Measurements from ENCODE around the gene NPAS4.

Gene NPAS4

GRCh38 chr11:66465373-66466224, 44.8 kb downstream of the NPAS4 start:
- Histone ChIP-seq H3K4me3 (ENCODE audit: insufficient read depth in 1 of 2, low read depth in 1 of 2, low read length in 2 of 2) (peak overlapping the region; percentile 62 to 89), H3K79me1 (replicated peaks; ENCODE audit: low read length, poor library complexity, severe bottlenecking) (peaks cover 6% of the 10 kb centered on the region), H2BK120ac (ENCODE audit: low read depth, low read length) (no peak overlapping the region), H3K4me1 (ENCODE audit: control insufficient read depth, insufficient read depth, low read depth, low read length) (peaks cover 14% of the 10 kb centered on the region), H3K36me3 (ENCODE audit: control insufficient read depth in 1 of 2, insufficient read depth in 2 of 2, low read depth in 1 of 2, low read length in 2 of 2) (peaks cover 0 to 6% of the 10 kb centered on the region in 2 experiments), H3K23ac (ENCODE audit: low read length in 2 of 2) (peak overlapping the region in 1 of 2 experiments; percentile 34), H2BK15ac (ENCODE audit: low read depth, poor library complexity, severe bottlenecking) (no peak overlapping the region), H3K4me2 (ENCODE audit: low read length, poor library complexity, severe bottlenecking) (peak overlapping the region; percentile 81), H2AK5ac (ENCODE audit: low read length, severe bottlenecking) (no peak overlapping the region), H3K4ac (ENCODE audit: low read depth in 1 of 2, low read length in 2 of 2) (no peak overlapping the region), H3K27me3 (ENCODE audit: control insufficient read depth in 1 of 2, insufficient read depth in 1 of 2, low read length in 2 of 2) (no peaks in the 10 kb centered on the region), H4K8ac (ENCODE audit: low read length) (no peak overlapping the region), H3K9me3 (ENCODE audit: control insufficient read depth, low read length) (no peaks in the 10 kb centered on the region), H2BK5ac (ENCODE audit: low read depth, low read length, poor library complexity, severe bottlenecking) (no peak overlapping the region), H3K27ac (ENCODE audit: low read length, poor library complexity, severe bottlenecking) (no peak overlapping the region), H3K14ac (ENCODE audit: low read length in 2 of 2) (no peak overlapping the region), H3K9ac (ENCODE audit: low read length) (peak overlapping the region; percentile 79), H3K18ac (ENCODE audit: low read depth in 1 of 2, low read length in 2 of 2) (peak overlapping the region; percentile 34 to 61), H4K91ac (ENCODE audit: low read length) (no peak overlapping the region), H2AFZ (ENCODE audit: low read depth, low read length) (no peak overlapping the region), H2BK12ac (ENCODE audit: low read length in 2 of 2) (no peak overlapping the region)
- DNase-seq = no peak
- 50% methylated on average over 19 of the region's 19 CpGs for WGBS

DNA sequence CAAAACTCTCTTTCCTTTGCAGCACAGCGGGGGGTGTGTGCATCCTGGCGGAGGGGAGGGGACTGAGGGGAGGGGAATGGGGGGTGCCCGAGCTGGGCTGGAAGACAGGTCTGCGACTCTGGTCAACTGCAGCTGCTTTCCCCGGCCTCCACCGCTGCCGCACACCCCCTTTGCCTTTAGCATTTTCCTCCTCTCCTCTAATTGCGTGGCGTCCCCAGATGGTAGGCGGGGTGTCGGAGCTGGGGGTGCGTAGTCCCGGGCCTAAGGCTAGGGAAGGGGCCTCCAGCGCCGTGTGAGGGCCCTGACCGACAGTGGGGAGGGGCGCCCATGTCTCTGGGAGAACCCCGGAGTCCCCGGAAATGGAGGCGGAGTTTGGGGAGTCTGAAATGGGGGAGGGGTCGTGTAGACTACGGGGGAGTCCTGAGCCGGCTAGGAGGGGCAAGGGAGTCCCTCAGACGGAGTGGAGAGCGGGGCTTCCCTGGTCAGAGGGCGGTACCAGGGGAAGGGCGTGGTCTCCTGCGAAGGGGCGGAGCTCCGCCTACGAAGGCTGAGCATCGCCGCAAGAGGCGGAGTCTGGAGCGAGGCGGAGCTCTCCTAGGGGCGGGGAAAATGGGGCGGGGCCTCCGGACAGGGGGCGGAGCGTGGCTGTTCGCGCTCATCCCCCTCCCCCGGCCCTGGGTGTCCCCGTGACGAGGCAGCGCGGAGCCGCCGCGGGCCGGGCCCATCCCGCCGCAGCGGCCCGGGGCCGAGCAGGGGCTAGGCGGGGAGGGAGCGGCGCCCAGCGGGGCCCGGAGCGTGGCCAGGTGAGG, 45.6 kb downstream of the NPAS4 start, which contains the start of gene PELI3:
PELI3 (plus strand) TSS at position 681 of the 809 bp plus-strand sequence. CDS start 1,224 bp downstream, outside the sequence.
- H3K4ac ChIP-seq (ENCODE audit: low read depth in 1 of 2, low read length in 2 of 2) = peak within 1 kb of the TSS; percentile 25 to 30
- no peak within 1 kb of the TSS for H2BK5ac ChIP-seq (ENCODE audit: low read depth, low read length, poor library complexity, severe bottlenecking)
- no peak within 1 kb of the TSS for H3K27ac ChIP-seq (ENCODE audit: low read length, poor library complexity, severe bottlenecking)
- peaks cover 14% of the 10 kb centered on the region for H3K4me1 ChIP-seq (ENCODE audit: control insufficient read depth, insufficient read depth, low read depth, low read length)
- H2BK12ac ChIP-seq (ENCODE audit: low read length in 2 of 2) = peak within 1 kb of the TSS in 1 of 2 experiments; percentile 24
- peak within 1 kb of the TSS; percentile 82 for H4K8ac ChIP-seq (ENCODE audit: low read length)
- DNase-seq = peak; percentile 94
- H4K91ac ChIP-seq (ENCODE audit: low read length) = no peak within 1 kb of the TSS
- peak within 1 kb of the TSS; percentile 90 for H2AFZ ChIP-seq (ENCODE audit: low read depth, low read length)
- H2BK120ac ChIP-seq (ENCODE audit: low read depth, low read length) = no peak within 1 kb of the TSS
- peak within 1 kb of the TSS; percentile 55 to 74 for H3K18ac ChIP-seq (ENCODE audit: low read depth in 1 of 2, low read length in 2 of 2)
- peak within 1 kb of the TSS; percentile 89 to 90 for H3K4me3 ChIP-seq (ENCODE audit: insufficient read depth in 1 of 2, low read depth in 1 of 2, low read length in 2 of 2)
- no peaks in the 10 kb centered on the region for H3K9me3 ChIP-seq (ENCODE audit: control insufficient read depth, low read length)
- H2BK15ac ChIP-seq (ENCODE audit: low read depth, poor library complexity, severe bottlenecking) = peak within 1 kb of the TSS; percentile 85
- H3K27me3 ChIP-seq (ENCODE audit: control insufficient read depth in 1 of 2, insufficient read depth in 1 of 2, low read length in 2 of 2) = no peaks in the 10 kb centered on the region
- H3K79me1 ChIP-seq (replicated peaks; ENCODE audit: low read length, poor library complexity, severe bottlenecking) = peaks cover 6% of the 10 kb centered on the region
- H3K23ac ChIP-seq (ENCODE audit: low read length in 2 of 2) = peak within 1 kb of the TSS in 1 of 2 experiments; percentile 65
- H3K14ac ChIP-seq (ENCODE audit: low read length in 2 of 2) = peak within 1 kb of the TSS in 1 of 2 experiments; percentile 30
- WGBS = 2% methylated on average over 45 of the region's 63 CpGs
- peaks cover 3 to 15% of the 10 kb centered on the region in 2 experiments for H3K36me3 ChIP-seq (ENCODE audit: control insufficient read depth in 1 of 2, insufficient read depth in 2 of 2, low read depth in 1 of 2, low read length in 2 of 2)
- H2AK5ac ChIP-seq (ENCODE audit: low read length, severe bottlenecking) = no peak within 1 kb of the TSS
- H3K4me2 ChIP-seq (ENCODE audit: low read length, poor library complexity, severe bottlenecking) = peak within 1 kb of the TSS; percentile 81
- H3K9ac ChIP-seq (ENCODE audit: low read length) = peak within 1 kb of the TSS; percentile 88

- H3K23ac ChIP-seq (ENCODE audit: low read length in 2 of 2) = peak overlapping the region in 1 of 2 experiments; percentile 65
- H3K27me3 ChIP-seq (ENCODE audit: control insufficient read depth in 1 of 2, insufficient read depth in 1 of 2, low read length in 2 of 2) = no peaks in the 10 kb centered on the region
- peak overlapping the region; percentile 72 for H4K8ac ChIP-seq (ENCODE audit: low read length)
- H3K9ac ChIP-seq (ENCODE audit: low read length) = peak overlapping the region; percentile 88
- peaks cover 5 to 18% of the 10 kb centered on the region in 2 experiments for H3K36me3 ChIP-seq (ENCODE audit: control insufficient read depth in 1 of 2, insufficient read depth in 2 of 2, low read depth in 1 of 2, low read length in 2 of 2)
- H3K14ac ChIP-seq (ENCODE audit: low read length in 2 of 2) = peak overlapping the region in 1 of 2 experiments; percentile 30
- H4K91ac ChIP-seq (ENCODE audit: low read length) = no peak overlapping the region
- peak overlapping the region; percentile 49 for H2AFZ ChIP-seq (ENCODE audit: low read depth, low read length)
- H3K4me2 ChIP-seq (ENCODE audit: low read length, poor library complexity, severe bottlenecking) = peak overlapping the region; percentile 81
- H2BK120ac ChIP-seq (ENCODE audit: low read depth, low read length) = no peak overlapping the region
- peak overlapping the region; percentile 85 for H2BK15ac ChIP-seq (ENCODE audit: low read depth, poor library complexity, severe bottlenecking)
- no peak overlapping the region for H3K27ac ChIP-seq (ENCODE audit: low read length, poor library complexity, severe bottlenecking)
- DNase-seq = peak; percentile 60
- no peak overlapping the region for H2BK5ac ChIP-seq (ENCODE audit: low read depth, low read length, poor library complexity, severe bottlenecking)
- WGBS = 3% methylated on average over 40 of the region's 72 CpGs
- H3K9me3 ChIP-seq (ENCODE audit: control insufficient read depth, low read length) = no peaks in the 10 kb centered on the region
- peak overlapping the region; percentile 89 to 90 for H3K4me3 ChIP-seq (ENCODE audit: insufficient read depth in 1 of 2, low read depth in 1 of 2, low read length in 2 of 2)
- H3K79me1 ChIP-seq (replicated peaks; ENCODE audit: low read length, poor library complexity, severe bottlenecking) = peaks cover 6% of the 10 kb centered on the region
- peaks cover 14% of the 10 kb centered on the region for H3K4me1 ChIP-seq (ENCODE audit: control insufficient read depth, insufficient read depth, low read depth, low read length)
- H2BK12ac ChIP-seq (ENCODE audit: low read length in 2 of 2) = no peak overlapping the region
- H3K4ac ChIP-seq (ENCODE audit: low read depth in 1 of 2, low read length in 2 of 2) = peak overlapping the region; percentile 25 to 30
- H3K18ac ChIP-seq (ENCODE audit: low read depth in 1 of 2, low read length in 2 of 2) = peak overlapping the region; percentile 55 to 74
- H2AK5ac ChIP-seq (ENCODE audit: low read length, severe bottlenecking) = no peak overlapping the region
Measured at GRCh38 chr11:66467034-66467659, 46.3 kb downstream of the NPAS4 start.
